Epithelial cell of esophagus (primary cell): ENCODE results near the gene DCST2.

Source experiments
- DNase-seq: peaks from one replicate; pipeline ENCODE4 v3.0.0; 2010; ENCODE audit warnings: low read depth
- H3K4me3 ChIP-seq: 2 replicates; pipeline ENCODE4 v1.5.1; 2011; ENCODE audit warnings: mild to moderate bottlenecking, low read length, control low read depth
- TF ChIP-seq, protein P1 (sequence below): IDR thresholded peaks from 2 replicates; pipeline ENCODE4 v1.5.1; 2011; ENCODE audit warnings: low read depth, mild to moderate bottlenecking, low read length, control low read depth, inconsistent platforms; ENCODE audit not compliant: insufficient read depth; ENCODE audit errors: missing control alignments

Gene DCST2

DNA sequence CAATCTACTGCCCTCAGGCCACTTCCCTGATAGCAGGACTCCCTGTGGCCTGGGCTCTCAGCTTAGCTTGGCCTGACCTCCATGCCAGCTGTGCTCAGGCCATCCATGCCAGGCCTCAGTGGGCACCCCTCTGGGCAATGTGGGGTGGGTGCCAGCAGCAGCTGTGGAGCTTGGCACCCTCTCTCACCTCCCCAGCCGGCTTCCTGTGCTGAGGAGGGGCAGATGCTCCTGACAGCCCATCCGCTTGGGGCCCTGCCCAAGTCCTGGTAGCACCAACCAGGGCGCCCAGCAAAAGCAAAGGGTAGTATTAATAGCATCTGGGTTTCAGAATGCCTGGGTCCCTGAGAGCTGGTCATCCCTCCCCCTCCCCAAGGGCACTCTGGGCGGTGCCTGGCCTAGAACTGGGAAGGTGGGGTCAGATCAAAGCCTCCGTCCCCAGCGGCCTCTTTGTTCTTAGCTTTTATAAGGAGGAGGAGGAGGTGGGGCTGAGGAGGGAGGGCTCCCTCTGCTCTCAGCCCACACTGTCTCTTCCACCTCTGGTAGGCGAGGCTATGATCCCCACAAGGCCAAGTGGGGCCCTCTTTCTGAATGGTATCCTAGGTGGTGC is 36.1 kb upstream of the DCST2 start:
- no peak overlapping the region for H3K4me3 ChIP-seq
- TF ChIP-seq, protein P1, sequence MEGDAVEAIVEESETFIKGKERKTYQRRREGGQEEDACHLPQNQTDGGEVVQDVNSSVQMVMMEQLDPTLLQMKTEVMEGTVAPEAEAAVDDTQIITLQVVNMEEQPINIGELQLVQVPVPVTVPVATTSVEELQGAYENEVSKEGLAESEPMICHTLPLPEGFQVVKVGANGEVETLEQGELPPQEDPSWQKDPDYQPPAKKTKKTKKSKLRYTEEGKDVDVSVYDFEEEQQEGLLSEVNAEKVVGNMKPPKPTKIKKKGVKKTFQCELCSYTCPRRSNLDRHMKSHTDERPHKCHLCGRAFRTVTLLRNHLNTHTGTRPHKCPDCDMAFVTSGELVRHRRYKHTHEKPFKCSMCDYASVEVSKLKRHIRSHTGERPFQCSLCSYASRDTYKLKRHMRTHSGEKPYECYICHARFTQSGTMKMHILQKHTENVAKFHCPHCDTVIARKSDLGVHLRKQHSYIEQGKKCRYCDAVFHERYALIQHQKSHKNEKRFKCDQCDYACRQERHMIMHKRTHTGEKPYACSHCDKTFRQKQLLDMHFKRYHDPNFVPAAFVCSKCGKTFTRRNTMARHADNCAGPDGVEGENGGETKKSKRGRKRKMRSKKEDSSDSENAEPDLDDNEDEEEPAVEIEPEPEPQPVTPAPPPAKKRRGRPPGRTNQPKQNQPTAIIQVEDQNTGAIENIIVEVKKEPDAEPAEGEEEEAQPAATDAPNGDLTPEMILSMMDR: no peak
- no peak for DNase-seq

DNA sequence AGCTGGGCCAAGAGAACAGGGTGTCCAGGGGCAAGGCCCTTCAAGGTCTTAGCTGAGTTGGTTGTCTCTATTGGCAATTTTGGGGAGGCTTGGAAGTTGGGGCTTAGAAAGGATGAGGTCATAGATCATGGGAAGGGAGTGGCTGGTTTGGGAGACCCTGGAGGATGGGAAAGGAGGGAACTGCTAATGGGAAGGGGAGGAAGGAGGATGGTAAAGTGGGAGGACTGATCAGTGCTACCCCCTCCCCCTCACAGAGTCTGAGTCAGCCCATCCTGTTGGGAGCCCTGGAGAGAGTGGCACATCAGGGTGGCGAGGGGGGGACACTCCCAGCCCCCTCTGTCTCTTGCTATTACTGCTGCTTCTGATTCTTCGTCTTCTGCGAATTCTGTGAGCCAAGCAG is 35.0 kb upstream of the DCST2 start:
- no peak for DNase-seq
- TF ChIP-seq, protein P1: no peak
- no peak overlapping the region for H3K4me3 ChIP-seq

DNA sequence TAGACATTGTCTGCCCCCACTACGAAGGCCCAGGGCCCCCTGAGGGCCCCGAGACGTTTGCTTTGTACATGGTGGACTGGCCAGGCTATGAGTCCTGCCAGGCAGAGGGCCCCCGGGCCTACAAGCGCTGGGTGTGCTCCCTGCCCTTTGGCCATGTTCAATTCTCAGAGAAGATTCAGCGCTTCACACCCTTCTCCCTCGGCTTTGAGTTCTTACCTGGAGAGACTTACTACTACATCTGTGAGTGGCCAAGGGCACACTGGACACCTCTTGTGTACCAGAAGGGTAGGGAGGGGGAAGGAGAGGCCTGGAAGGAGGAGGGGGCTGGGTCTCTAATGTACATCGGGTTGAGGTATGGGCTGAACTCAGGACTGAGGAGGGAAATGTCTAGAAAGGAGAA is 33.2 kb upstream of the DCST2 start:
- no peak for DNase-seq
- no peak overlapping the region for H3K4me3 ChIP-seq
- TF ChIP-seq, protein P1: no peak

DNA sequence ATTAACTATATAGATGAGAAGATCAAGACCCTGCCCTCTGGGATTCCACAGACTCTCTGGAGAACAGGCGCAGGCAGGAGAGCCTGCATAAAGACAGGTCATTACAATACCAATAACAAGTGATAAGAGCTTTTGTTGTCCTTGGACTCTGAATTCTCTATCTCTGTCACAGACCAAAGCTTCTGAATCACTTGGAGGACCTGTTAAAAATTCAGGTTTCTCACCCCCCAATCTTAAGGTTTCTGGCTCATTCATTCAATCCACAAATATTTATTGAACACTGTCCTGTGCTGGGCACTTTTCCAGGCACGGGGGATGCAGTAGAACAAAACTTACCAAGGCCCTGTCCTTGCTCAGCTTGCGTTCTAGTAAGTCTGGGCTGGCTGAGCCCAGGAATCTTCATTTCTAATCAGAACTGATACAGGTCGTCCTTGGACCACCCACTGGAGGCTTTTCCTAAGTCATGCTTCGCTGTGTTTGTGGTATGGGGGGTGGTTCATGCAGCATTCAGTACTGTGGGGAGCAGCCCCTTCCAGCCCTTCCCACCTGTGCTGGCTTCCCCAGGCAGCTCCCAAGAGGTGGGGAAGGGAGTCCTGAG is 31.4 kb upstream of the DCST2 start:
- no peak for DNase-seq
- H3K4me3 ChIP-seq: peak overlapping the region; percentile 80
- TF ChIP-seq, protein P1: no peak

DNA sequence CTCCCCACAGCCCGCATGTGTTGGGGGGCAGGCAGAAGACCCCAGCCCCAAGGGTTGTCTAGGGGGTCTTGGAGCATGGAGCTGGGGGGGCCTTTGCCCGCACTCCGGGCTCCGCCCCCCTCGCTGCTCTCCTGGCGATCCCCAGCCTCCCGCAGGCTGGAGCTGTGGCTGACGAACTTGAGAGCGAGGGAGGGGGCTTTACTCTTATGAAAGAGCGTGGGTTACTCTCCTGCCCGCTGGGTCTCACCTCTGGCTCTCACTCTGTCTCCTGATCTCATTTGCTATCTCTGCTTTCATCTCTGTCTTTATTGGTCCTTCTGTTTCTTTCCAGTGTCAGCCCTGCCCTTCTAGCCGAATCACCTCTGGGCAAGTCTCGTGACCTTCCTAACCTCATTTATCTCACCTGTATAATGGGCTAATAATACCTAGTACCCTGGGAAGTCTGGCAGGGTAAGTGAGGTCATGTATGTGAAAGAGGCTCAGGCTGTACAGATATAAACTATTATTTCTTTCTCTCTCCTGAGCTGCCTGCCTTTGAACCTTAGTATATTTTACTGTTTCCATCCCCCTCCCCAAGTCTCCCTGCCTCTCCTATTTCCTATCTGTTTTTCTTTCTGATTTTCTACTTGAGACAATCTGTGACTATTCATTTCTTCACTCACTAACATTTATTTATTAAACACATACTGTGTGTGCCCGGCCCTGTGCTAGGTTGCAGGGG is 30.7 kb upstream of the DCST2 start:
- TF ChIP-seq, protein P1: no peak
- peak; percentile 36 for DNase-seq
- H3K4me3 ChIP-seq: peak overlapping the region; percentile 80

DNA sequence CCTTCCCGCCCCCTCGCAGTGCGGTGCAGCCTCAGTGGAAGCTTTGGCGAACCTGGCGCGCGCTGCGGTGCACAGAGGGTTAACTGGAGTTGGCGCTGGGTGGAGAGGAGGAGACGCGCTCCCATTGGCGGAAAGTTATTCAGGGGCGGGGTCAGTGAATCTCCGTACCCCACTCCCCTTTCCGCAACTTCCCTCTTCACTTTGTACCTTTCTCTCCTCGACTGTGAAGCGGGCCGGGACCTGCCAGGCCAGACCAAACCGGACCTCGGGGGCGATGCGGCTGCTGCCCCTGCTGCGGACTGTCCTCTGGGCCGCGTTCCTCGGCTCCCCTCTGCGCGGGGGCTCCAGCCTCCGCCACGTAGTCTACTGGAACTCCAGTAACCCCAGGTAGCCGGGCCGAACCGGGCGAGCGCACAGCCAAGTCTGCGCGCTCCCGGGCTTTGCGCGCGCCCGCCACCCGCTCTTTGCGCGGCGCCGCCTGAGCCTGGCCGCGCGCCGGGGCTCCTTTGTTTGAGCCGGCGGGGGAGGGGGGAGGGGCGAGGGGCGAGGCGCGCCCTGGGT is 30.0 kb upstream of the DCST2 start, which contains the start of gene EFNA4:
Gene EFNA4, plus strand, starts transcription at position 191 of the 561 bp plus-strand sequence. Its CDS starts 84 bp downstream, at position 275.
- TF ChIP-seq, protein P1: no peak
- peak within 1 kb of the TSS; percentile 80 for H3K4me3 ChIP-seq
- DNase-seq: peak; percentile 94
